ENCODE data around the gene TSPO.
A peak's percentile ranks its signal among the peaks of the same experiment; 100 is the strongest.
"Not testable (repeated sequence)": the region's sequence is repeated elsewhere in the genome, so short reads cannot be mapped to it uniquely, and the experiment has no call there.

The TSPO gene

GRCh38 chr22:43151251-43152002 is at the start of gene TSPO:
Gene TSPO (plus strand): TSS chr22:43151559. CDS start chr22:43159239, 7,680 bp downstream.
- DNase-seq (ENCODE audit: low spot score) = peak; percentile 76

GRCh38 chr22:43104056-43104625 is 47.2 kb upstream of the TSPO start:
- DNase-seq (ENCODE audit: low spot score) = not testable (repeated sequence)

- DNase-seq (ENCODE audit: low spot score) = not testable (repeated sequence)
Measured at GRCh38 chr22:43104950-43105349, 46.4 kb upstream of the TSPO start.

GRCh38 chr22:43106302-43106701 is 45.1 kb upstream of the TSPO start:
- no peak for DNase-seq (ENCODE audit: low spot score)

GRCh38 chr22:43109511-43109910 is 41.8 kb upstream of the TSPO start:
- no peak for DNase-seq (ENCODE audit: low spot score)

GRCh38 chr22:43109921-43110443 is 41.4 kb upstream of the TSPO start:
- DNase-seq (ENCODE audit: low spot score) = no peak

GRCh38 chr22:43110444-43110926 is 40.9 kb upstream of the TSPO start, which contains the start of gene BIK:
Gene BIK (plus strand): TSS chr22:43110750. CDS start chr22:43124023, 13,273 bp downstream.
- DNase-seq (ENCODE audit: low spot score) = peak; percentile 72

- DNase-seq (ENCODE audit: low spot score) = no peak
Measured at GRCh38 chr22:43110927-43111623, 40.3 kb upstream of the TSPO start.

GRCh38 chr22:43113526-43114251 is 37.7 kb upstream of the TSPO start:
- DNase-seq (ENCODE audit: low spot score) = no peak

GRCh38 chr22:43114958-43115357 is 36.4 kb upstream of the TSPO start:
- no peak for DNase-seq (ENCODE audit: low spot score)

GRCh38 chr22:43116932-43117331 is 34.4 kb upstream of the TSPO start:
- DNase-seq (ENCODE audit: low spot score) = no peak

GRCh38 chr22:43118024-43118849 is 33.1 kb upstream of the TSPO start:
- DNase-seq (ENCODE audit: low spot score) = no peak

GRCh38 chr22:43118953-43119458 is 32.4 kb upstream of the TSPO start:
- no peak for DNase-seq (ENCODE audit: low spot score)

GRCh38 chr22:43126501-43127165 is 24.7 kb upstream of the TSPO start:
- DNase-seq (ENCODE audit: low spot score) = peak; percentile 86

- no peak for DNase-seq (ENCODE audit: low spot score)
Measured at GRCh38 chr22:43127166-43127908, 24.0 kb upstream of the TSPO start.

GRCh38 chr22:43128116-43128515 is 23.2 kb upstream of the TSPO start:
- no peak for DNase-seq (ENCODE audit: low spot score)

GRCh38 chr22:43128928-43129424 is 22.4 kb upstream of the TSPO start:
- DNase-seq (ENCODE audit: low spot score) = no peak

GRCh38 chr22:43129426-43130425 is 21.6 kb upstream of the TSPO start:
- no peak for DNase-seq (ENCODE audit: low spot score)
